HCT116 (cell line): ENCODE results near the gene ITGA11. TPM values are rescaled to one million over a fixed set of nuclear protein-coding genes. Genes with fewer than 3 reads are reported as not detected.

Source experiments
- ATAC-seq: fragments of 200-7000 bp; cut with Tn5 transposase; 2 replicates; pipeline ENCODE4 v1.9.1; 2020; ENCODE audit warnings: mild to moderate bottlenecking, moderate library complexity
- BruUV-seq: library from RNA; stranded (reverse); fragments of 400-500 nt; replicated peaks from 2 replicates; lab custom pipeline; 2021; lab: Mats Ljungman, UMichigan
- CTCF ChIA-PET: fragments of 300-600 bp; sonication (Branson Sonifier 250); formaldehyde crosslinking; loops from one replicate; lab custom pipeline; 2021; ENCODE audit warnings: antibody characterized with exemption; lab: Charles Lee
- POLR2A ChIA-PET: fragments of 300-600, 350-600 bp; sonication (Branson Sonifier 250); formaldehyde crosslinking; loops from one replicate; lab custom pipeline; 2021; ENCODE audit warnings: antibody characterized with exemption; lab: Charles Lee
- RAD21 ChIA-PET, 2 experiments: fragments of 300-600 bp; sonication (Branson Sonifier 250); formaldehyde crosslinking; loops; one replicate each; lab custom pipeline; 2023; ENCODE audit warnings: low total read pairs in 2 of 2; ENCODE audit not compliant: uncharacterized antibody in 2 of 2, unreplicated experiment in 2 of 2, low non-redundant PET in 1 of 2; lab: Charles Lee
- DNase-seq: peaks from one replicate; pipeline ENCODE4 v3.0.0-alpha.2; 2010; ENCODE audit warnings: low read depth, low spot score
- H2AFZ ChIP-seq: fragments of 200-600 bp; shearing (Covaris generic), sonication (generic); 2 replicates; pipeline ENCODE4 v1.6.1; 2017; ENCODE audit warnings: low read depth, mixed run types, mixed read lengths, antibody characterized with exemption, low read length; ENCODE audit not compliant: poor library complexity, severe bottlenecking
- H3K27ac ChIP-seq: 2 replicates; pipeline ENCODE4 v1.5.1; 2012; ENCODE audit warnings: low read depth, low read length
- H3K27me3 ChIP-seq: fragments of 200-600 bp; sonication (generic); 2 replicates; pipeline ENCODE4 v1.6.1; 2016; ENCODE audit warnings: mixed run types, low read length, mixed read lengths; ENCODE audit not compliant: insufficient read depth
- H3K36me3 ChIP-seq, 2 experiments: fragments of 200-500 bp in 1 of 2; fragments of 200-600 bp in 1 of 2; sonication (Bioruptor generic) in 1 of 2; sonication (generic) in 1 of 2; 2 replicates each; pipeline versions ENCODE4 v1.5.1 to v1.6.1; 2014 to 2016; ENCODE audit warnings: low read length in 2 of 2, inconsistent platforms in 1 of 2, mixed read lengths in 1 of 2, mixed run types in 1 of 2; ENCODE audit not compliant: insufficient read depth in 2 of 2, control insufficient read depth in 1 of 2
- H3K4me1 ChIP-seq, 2 experiments: fragments of 200-600 bp in 1 of 2; sonication (generic) in 1 of 2; 2 replicates each; pipeline versions ENCODE4 v1.5.1 to v1.6.1; 2012 to 2017; ENCODE audit warnings: low read length in 2 of 2, inconsistent platforms in 1 of 2, mild to moderate bottlenecking in 1 of 2, mixed read lengths in 1 of 2, mixed run types in 1 of 2, moderate library complexity in 1 of 2; ENCODE audit not compliant: insufficient read depth in 2 of 2, control insufficient read depth in 1 of 2
- H3K4me2 ChIP-seq: fragments of 200-600 bp; sonication (generic); 2 replicates; pipeline ENCODE4 v1.6.1; 2017; ENCODE audit warnings: mixed run types, low read length, mixed read lengths
- H3K4me3 ChIP-seq, 2 experiments: fragments of 200-600 bp in 1 of 2; sonication (generic) in 1 of 2; replicated peaks in 1 of 2; 2 replicates each; pipeline ENCODE4 v1.5.1; 2011 to 2016; ENCODE audit warnings: low read length in 2 of 2, control low read depth in 1 of 2, low read depth in 1 of 2, mild to moderate bottlenecking in 1 of 2, mixed read lengths in 1 of 2, mixed run types in 1 of 2
- H3K79me2 ChIP-seq: fragments of 200-600 bp; sonication (generic); 2 replicates; pipeline ENCODE4 v1.6.1; 2017; ENCODE audit warnings: mild to moderate bottlenecking, mixed run types, low read length, moderate library complexity, mixed read lengths; ENCODE audit not compliant: insufficient read depth
- H3K9ac ChIP-seq: fragments of 200-600 bp; sonication (generic); 2 replicates; pipeline ENCODE4 v1.6.1; 2016; ENCODE audit warnings: low read length, mixed read lengths
- H3K9me2 ChIP-seq: fragments of 200-600 bp; sonication (generic), shearing (Covaris generic); 2 replicates; pipeline ENCODE4 v1.6.1; 2017; ENCODE audit warnings: mixed run types, mild to moderate bottlenecking, moderate library complexity; ENCODE audit not compliant: insufficient read depth
- H3K9me3 ChIP-seq, 2 experiments: fragments of 200-500 bp in 1 of 2; fragments of 200-600 bp in 1 of 2; sonication (Bioruptor generic) in 1 of 2; sonication (generic) in 1 of 2; 2 replicates each; pipeline ENCODE4 v1.6.1; 2014 to 2017; ENCODE audit warnings: low read length in 2 of 2, mixed read lengths in 2 of 2, inconsistent platforms in 1 of 2, low read depth in 1 of 2, mild to moderate bottlenecking in 1 of 2, mixed run types in 1 of 2, moderate library complexity in 1 of 2; ENCODE audit not compliant: control insufficient read depth in 1 of 2, insufficient read depth in 1 of 2
- H4K20me1 ChIP-seq: fragments of 200-600 bp; sonication (generic), shearing (Covaris generic); 2 replicates; pipeline ENCODE4 v1.6.1; 2017; ENCODE audit warnings: mixed run types, mild to moderate bottlenecking, moderate library complexity; ENCODE audit not compliant: insufficient read depth
- CEBPB ChIP-seq: IDR thresholded peaks from 2 replicates; pipeline ENCODE4 v1.6.1; 2012; ENCODE audit warnings: low read depth
- ELF1 ChIP-seq: IDR thresholded peaks from 2 replicates; pipeline ENCODE4 v1.6.1; 2012; ENCODE audit warnings: low read depth, borderline replicate concordance
- EZH2 ChIP-seq: fragments of 200-600 bp; sonication (generic); IDR thresholded peaks from 2 replicates; pipeline ENCODE4 v1.6.1; 2017; ENCODE audit warnings: antibody characterized with exemption, mixed run types
- EZH2phosphoT487 ChIP-seq: fragments of 200-600 bp; IDR thresholded peaks from 2 replicates; pipeline ENCODE4 v1.6.1; 2018; ENCODE audit warnings: antibody characterized with exemption, borderline replicate concordance
- FOSL1 ChIP-seq: IDR thresholded peaks from 2 replicates; pipeline ENCODE4 v1.6.1; 2012; ENCODE audit warnings: low read depth
- JUND ChIP-seq: IDR thresholded peaks from 2 replicates; pipeline ENCODE4 v1.6.1; 2012
- SIN3A ChIP-seq: IDR thresholded peaks from 2 replicates; pipeline ENCODE4 v1.6.1; 2012; ENCODE audit warnings: low read depth
- SP1 ChIP-seq: IDR thresholded peaks from 2 replicates; pipeline ENCODE4 v1.6.1; 2012; ENCODE audit warnings: low read depth
- SRF ChIP-seq: IDR thresholded peaks from 2 replicates; pipeline ENCODE4 v1.6.1; 2012; ENCODE audit warnings: low read depth
- ZFX ChIP-seq: fragments of 450-650 bp; IDR thresholded peaks from 2 replicates; pipeline ENCODE4 v1.6.1; 2017
- ZNF274 ChIP-seq: fragments of 200-500 bp; sonication (Bioruptor generic); IDR thresholded peaks from 2 replicates; pipeline ENCODE4 v1.6.1; 2014; ENCODE audit warnings: mild to moderate bottlenecking, low read depth, low read length, inconsistent platforms
- intact Hi-C: fragments of 100-400 bp; cut with micrococcal nuclease; formaldehyde crosslinking; loops from 2 replicates; pipeline ENCODE4 v1.10.0; 2022
- total RNA-seq: library from RNA; stranded (reverse); gene quantifications from one replicate; pipeline ENCODE4 v1.2.1, GENCODE V29; 2021; ENCODE audit not compliant: unreplicated experiment
- TF ChIP-seq, protein P1 (sequence below): IDR thresholded peaks from 2 replicates; pipeline ENCODE4 v1.6.1; 2011; ENCODE audit warnings: mild to moderate bottlenecking, low read length, moderate library complexity; ENCODE audit not compliant: insufficient replicate concordance; ENCODE audit errors: extremely low read depth
- TF ChIP-seq, protein P2 (sequence below): IDR thresholded peaks from 2 replicates; pipeline ENCODE4 v1.6.1; 2012
- TF ChIP-seq, protein P3 (sequence below), 3 experiments: fragments of 200-600 bp in 1 of 3; sonication (generic) in 1 of 3; IDR thresholded peaks in 2 of 3; conservative IDR thresholded peaks in 1 of 3; 2 replicates each; pipeline ENCODE4 v1.5.1; 2012 to 2017; ENCODE audit warnings: low read depth in 2 of 3, low read length in 2 of 3, antibody characterized with exemption in 1 of 3, borderline replicate concordance in 1 of 3, control low read depth in 1 of 3, mild to moderate bottlenecking in 1 of 3, mixed read lengths in 1 of 3, mixed run types in 1 of 3, moderate library complexity in 1 of 3; ENCODE audit not compliant: insufficient read depth in 1 of 3

The ITGA11 gene
- total RNA-seq, 1 experiment from 2014 or later: not detected

DNA sequence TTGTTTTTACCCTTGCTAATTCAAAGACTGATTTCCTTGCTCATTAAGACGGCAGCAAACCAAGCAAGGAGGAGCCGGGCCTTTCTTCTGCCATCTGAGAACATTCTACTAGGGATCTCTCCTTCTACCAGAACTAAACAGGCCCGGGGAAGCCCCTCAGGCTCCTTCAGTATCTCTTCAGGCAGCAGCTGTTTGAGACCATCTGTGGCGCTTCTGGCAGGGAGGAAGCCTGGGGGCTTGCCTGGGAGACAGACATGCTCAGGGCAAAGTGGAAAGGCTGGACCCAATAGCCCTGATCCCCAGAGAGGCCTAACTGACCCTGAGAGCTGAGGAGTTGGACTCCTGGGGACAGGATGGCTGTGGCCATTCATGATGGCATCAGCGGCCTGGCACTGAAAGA, 86.5 kb downstream of the ITGA11 start:
- H3K27ac ChIP-seq: no peak overlapping the region
- ATAC-seq: no peak
- CTCF ChIA-PET: no interaction called here

More for the DNA sequence above, 86.5 kb downstream of the ITGA11 start:
- no peaks in the 10 kb centered on the region for H3K9me2 ChIP-seq
- TF ChIP-seq SIN3A (no peak), ZNF274 (no peak), JUND (no peak), SRF (no peak), CEBPB (no peak), FOSL1 (no peak), ZFX (no peak), EZH2phosphoT487 (no peak), SP1 (no peak), ELF1 (no peak), EZH2 (no peak)
- TF ChIP-seq, protein P1, sequence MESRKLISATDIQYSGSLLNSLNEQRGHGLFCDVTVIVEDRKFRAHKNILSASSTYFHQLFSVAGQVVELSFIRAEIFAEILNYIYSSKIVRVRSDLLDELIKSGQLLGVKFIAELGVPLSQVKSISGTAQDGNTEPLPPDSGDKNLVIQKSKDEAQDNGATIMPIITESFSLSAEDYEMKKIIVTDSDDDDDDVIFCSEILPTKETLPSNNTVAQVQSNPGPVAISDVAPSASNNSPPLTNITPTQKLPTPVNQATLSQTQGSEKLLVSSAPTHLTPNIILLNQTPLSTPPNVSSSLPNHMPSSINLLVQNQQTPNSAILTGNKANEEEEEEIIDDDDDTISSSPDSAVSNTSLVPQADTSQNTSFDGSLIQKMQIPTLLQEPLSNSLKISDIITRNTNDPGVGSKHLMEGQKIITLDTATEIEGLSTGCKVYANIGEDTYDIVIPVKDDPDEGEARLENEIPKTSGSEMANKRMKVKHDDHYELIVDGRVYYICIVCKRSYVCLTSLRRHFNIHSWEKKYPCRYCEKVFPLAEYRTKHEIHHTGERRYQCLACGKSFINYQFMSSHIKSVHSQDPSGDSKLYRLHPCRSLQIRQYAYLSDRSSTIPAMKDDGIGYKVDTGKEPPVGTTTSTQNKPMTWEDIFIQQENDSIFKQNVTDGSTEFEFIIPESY: no peak
- TF ChIP-seq, protein P2, sequence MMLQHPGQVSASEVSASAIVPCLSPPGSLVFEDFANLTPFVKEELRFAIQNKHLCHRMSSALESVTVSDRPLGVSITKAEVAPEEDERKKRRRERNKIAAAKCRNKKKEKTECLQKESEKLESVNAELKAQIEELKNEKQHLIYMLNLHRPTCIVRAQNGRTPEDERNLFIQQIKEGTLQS: no peak
- TF ChIP-seq, protein P3, sequence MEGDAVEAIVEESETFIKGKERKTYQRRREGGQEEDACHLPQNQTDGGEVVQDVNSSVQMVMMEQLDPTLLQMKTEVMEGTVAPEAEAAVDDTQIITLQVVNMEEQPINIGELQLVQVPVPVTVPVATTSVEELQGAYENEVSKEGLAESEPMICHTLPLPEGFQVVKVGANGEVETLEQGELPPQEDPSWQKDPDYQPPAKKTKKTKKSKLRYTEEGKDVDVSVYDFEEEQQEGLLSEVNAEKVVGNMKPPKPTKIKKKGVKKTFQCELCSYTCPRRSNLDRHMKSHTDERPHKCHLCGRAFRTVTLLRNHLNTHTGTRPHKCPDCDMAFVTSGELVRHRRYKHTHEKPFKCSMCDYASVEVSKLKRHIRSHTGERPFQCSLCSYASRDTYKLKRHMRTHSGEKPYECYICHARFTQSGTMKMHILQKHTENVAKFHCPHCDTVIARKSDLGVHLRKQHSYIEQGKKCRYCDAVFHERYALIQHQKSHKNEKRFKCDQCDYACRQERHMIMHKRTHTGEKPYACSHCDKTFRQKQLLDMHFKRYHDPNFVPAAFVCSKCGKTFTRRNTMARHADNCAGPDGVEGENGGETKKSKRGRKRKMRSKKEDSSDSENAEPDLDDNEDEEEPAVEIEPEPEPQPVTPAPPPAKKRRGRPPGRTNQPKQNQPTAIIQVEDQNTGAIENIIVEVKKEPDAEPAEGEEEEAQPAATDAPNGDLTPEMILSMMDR (IDR thresholded peaks at IDR 0.05 in 2 of 3, conservative IDR thresholded peaks at IDR 0.05 in 1 of 3; ENCODE audit: borderline replicate concordance in 1 of 3, insufficient read depth in 1 of 3, low read depth in 2 of 3, low read length in 2 of 3): no peak
- TF ChIP-seq, all 23 proteins: peak for 0
- Histone ChIP-seq H3K9me3 (no peaks in the 10 kb centered on the region), H3K4me2 (no peak overlapping the region), H3K9ac (no peak overlapping the region), H3K4me3 (no peak overlapping the region), H4K20me1 (no peaks in the 10 kb centered on the region), H3K27me3 (no peaks in the 10 kb centered on the region), H3K4me1 (peaks cover 3 to 23% of the 10 kb centered on the region in 2 experiments; a peak in 3 of 4 replicates), H3K36me3 (no peaks in the 10 kb centered on the region), H2AFZ (no peak overlapping the region), H3K79me2 (no peaks in the 10 kb centered on the region)
- no TSS peak for BruUV-seq
- intact Hi-C loops: no loop called here
- no peak for DNase-seq
- ChIA-PET RAD21 (no interaction called here), POLR2A (no interaction called here)
